IPS DF 19.7 (cell line): ENCODE measurements around the gene PCCA.

ENCODE experiments used
- DNase-seq: peaks from one replicate; pipeline ENCODE4 v3.0.0-alpha.2; 2013; ENCODE audit warnings: low read depth, low spot score

Gene PCCA

GRCh38 chr13:100403675-100404074 lies 314.8 kb downstream of the PCCA start:
- no peak for DNase-seq

DNA sequence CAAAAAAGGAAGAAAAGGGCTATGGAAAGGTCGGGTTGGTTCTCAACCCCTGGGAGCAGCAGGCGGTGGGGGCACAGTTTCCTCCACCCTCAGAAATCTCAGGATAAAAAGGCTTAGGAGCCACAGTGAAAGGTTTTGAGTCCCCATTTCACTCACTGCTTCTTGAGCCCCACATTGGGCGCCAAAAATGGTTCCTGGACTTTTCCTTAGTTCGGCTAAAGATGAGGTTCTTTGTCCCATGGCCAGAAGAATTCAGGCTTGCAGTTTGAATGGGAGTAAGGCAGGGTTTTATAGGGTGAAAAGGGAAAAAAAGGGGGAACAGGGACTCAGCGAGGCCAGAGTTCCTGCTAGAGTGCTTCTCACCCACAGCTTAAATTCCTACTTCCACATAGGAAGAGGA lies 320.2 kb downstream of the PCCA start:
- DNase-seq = no peak

DNA sequence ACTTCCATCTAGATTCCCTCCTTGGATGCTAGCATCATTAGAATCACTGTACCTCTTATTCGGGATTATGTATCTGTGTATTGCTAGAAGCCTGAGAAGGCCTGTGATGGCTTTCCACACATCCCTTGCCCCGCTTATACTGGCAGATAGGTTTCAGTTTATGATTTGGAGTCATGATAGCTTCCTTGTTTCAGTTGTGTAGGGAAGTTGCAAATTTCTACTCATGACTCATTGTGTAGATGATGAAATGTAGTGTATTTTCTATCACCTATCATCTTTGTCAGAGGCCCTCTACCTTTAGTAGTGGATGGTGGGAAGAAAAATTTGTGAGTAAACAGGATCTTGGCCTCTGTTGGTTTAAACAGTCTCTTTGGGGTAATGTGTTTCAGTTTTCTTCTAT lies 334.5 kb downstream of the PCCA start:
- DNase-seq = no peak

DNA sequence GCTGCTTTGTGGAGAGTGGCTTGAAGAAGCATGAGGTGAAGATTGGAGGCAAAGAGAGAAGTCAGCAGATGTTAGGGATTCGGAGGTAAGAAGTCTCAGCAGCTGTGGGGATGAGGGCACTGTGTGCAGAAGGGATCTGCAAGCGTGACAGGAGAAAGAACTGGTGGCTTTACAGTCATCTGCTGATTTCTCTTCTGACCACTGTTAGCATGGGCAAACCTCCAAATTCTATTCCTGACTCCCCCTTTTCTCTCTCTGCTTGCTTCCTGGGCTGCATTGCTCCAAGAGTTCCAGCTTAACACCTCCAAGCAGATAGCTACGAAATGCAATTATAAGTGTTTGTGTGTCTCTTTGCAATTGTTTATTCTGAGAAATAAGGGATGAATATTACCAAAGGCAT lies 340.1 kb downstream of the PCCA start:
- no peak for DNase-seq

DNA sequence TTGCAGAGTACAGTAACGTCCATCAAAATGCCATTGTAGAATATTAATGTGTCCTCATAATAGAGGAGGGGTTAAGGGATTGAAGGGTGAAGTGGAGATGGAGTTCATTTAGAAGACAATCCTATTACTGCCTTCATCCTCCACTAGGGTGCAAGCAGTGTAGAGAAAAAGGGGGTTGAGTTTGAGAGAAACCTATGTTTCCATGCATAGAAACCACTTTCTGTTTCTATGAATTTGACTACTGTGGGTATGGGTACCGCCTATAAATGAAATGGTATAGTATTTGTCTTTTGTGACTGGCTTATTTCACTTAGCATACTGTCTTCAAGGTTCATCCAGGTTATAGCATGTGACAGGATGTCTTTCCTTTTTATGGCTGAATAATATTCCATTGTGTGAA lies 343.7 kb downstream of the PCCA start:
- DNase-seq = no peak

GRCh38 chr13:100433475-100433874 lies 344.6 kb downstream of the PCCA start:
- DNase-seq = no peak

GRCh38 chr13:100434010-100434763 lies 345.3 kb downstream of the PCCA start:
- no peak for DNase-seq

- DNase-seq = no peak
Observed at GRCh38 chr13:100436099-100436498, 347.2 kb downstream of the PCCA start.

GRCh38 chr13:100438059-100438788 lies 349.3 kb downstream of the PCCA start:
- no peak for DNase-seq

GRCh38 chr13:100439247-100439970 lies 350.5 kb downstream of the PCCA start:
- no peak for DNase-seq

- DNase-seq = no peak
Observed at GRCh38 chr13:100440751-100441425, 352.0 kb downstream of the PCCA start.

GRCh38 chr13:100442095-100442832 lies 353.4 kb downstream of the PCCA start:
- no peak for DNase-seq

DNA sequence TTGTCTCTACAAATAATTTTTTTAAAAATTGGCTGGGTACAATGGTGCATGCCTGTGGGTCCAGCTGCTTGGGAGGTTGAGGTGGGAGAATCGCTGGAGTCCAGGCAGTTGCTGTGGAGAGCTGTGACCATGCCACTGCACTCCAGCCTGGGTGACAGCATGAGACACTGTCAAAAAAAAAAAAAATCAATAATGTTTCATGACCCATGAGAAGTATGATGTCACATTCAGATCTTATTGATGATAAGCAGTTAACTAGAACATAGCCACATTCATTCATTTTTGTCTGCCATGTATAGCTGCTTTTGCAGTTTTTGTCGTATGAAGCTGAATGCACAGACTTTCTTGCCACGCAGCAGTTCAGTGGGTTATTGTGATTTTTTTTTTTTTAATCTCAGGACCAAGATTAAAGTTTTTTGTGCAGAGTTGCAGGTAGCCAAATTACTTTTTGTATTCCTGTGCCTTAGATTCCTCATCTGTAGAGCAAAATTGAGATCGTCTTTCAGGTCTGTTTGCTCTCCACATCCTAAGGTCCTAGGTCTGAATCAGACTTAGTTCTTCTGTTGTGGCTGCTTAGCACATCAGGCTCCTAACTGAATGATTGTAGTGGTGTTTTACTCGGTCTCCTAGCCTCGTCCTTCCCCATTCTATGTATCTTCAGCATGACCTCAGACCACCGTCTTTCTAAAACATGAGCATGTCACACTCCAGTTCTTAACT lies 354.5 kb downstream of the PCCA start:
- no peak for DNase-seq

DNA sequence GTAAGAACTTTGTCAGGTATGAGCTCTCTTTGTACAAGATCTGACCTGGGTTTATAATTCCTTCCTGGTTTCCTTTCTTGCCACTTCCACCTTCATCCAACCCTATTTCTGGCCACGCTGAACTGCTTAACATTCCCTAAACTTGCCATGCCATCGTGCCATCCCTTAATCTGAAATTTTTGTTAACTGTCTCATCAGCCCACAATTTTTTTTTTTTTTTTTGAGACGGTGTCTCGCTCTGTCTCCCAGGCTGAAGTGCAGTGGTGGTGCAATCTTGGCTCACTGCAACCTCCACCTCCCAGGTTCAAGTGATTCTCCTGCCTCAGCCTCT lies 355.1 kb downstream of the PCCA start:
- no peak for DNase-seq

DNA sequence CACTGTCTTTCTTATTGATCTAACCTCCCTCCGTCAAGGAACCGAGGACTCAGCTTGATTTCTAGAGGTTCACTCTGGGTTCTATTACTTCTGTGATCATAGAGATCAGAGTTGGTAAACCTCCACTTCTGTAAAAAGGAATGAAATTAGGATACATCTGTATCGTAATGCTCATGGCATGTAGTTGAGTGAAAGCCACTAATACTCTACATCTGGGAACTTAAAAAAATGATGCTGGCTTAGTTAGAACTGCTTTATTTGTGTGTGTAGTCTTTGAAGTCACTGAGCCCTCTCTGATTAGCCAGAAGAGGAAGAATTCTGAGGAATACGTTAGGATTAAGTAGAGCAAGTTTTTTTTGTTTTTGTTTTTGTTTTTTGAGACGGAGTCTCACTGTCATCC lies 358.9 kb downstream of the PCCA start:
- no peak for DNase-seq

- DNase-seq = no peak
Observed at GRCh38 chr13:100451923-100452322, 363.0 kb downstream of the PCCA start.

GRCh38 chr13:100454876-100455275 lies 366.0 kb downstream of the PCCA start:
- no peak for DNase-seq

DNA sequence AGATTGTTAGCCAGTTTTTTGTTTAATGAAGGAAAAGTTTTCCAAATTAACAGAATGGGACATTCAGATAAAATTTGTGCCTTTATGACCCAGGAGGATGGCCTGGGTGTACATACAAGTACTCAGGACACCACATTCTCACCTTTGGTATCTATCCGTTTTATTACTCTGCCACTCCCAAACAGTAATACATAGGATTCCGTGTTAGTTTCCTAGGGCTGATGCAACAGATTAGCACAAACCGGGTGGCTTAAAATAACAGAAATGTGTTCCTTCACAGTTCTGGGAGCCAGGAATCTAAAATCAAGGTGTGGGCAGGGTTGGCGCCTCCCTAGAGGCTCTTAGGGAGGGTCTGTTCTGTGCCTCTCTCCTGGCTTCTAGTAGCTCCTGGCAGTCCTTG lies 369.8 kb downstream of the PCCA start:
- DNase-seq = no peak

- DNase-seq = no peak
Observed at GRCh38 chr13:100459747-100460146, 370.9 kb downstream of the PCCA start.

DNA sequence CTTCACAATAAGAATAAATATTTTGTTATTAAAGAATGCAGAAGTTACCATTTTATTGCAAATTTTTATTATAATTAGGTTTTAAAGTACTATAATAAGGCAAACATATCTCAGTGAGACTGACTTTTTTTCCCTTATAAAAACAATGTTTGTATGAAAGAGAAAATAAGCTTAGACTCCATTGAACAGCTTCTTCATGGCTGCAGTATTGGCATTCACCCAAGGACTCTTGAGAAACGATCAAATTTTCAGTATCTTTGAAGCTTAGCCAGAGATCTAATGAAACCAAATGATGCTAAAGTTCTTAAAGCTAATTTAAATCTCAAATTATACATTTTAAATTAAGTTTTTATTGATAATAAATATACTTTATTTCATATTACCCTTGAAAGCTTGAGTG lies 371.4 kb downstream of the PCCA start:
- no peak for DNase-seq

DNA sequence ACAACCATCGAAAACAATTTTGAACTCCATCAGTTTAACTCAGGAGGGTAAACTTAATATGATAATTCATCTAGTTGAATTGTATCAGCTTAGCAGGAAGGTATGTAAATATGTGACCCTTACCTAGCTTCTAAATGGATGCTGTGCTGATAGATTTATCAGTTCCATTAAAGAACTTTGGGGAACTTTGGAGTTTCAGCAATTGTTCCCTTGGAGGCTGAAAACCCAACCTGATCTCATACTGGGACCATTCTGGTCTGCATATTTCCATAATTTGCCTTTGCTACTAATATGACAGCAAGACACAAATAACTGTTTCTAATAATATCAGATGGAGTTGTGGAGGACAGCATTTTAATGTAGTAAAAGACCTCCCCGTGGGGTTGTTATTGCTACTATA lies 371.9 kb downstream of the PCCA start:
- no peak for DNase-seq
